ENCODE measurements around the gene GPC6. TPM values are rescaled to one million over a fixed set of nuclear protein-coding genes. Genes with fewer than 3 reads are reported as not detected.

Gene GPC6
- total RNA-seq, 4 donors from 2014 or later: 2.7 to 5.7 (median 4.4) TPM

DNA sequence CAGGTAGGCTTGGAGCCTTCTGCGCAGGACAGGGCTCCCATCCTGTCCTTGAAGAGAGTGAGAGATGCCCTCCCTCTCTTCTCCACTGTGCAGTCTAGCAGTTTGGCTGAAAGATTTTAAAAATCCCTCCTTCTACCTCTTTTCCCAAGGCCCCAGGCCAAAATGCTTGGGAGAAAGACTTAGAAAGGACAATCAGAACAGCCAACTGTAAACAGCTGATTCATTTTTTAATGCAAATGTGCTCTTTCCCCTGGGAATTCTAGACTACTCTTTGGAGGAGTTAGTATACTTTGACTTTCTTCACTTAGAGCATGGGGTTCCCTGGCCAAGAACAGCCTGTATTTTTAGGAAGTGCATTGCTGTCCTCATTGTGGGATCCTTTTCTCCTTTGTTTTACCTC is 398.9 kb downstream of the GPC6 start:
- Histone ChIP-seq H3K4me1 (no peaks in the 10 kb centered on the region), H3K27ac (no peak overlapping the region), H3K36me3 (no peaks in the 10 kb centered on the region), H3K27me3 (no peaks in the 10 kb centered on the region), H3K4me3 (no peak overlapping the region), H3K9me3 (no peaks in the 10 kb centered on the region)
- no peak for DNase-seq (ENCODE audit: low spot score in 2 of 2)
- no peak for TF ChIP-seq POLR2A (IDR thresholded peaks at IDR 0.05)
- no peak for TF ChIP-seq EP300 (IDR thresholded peaks at IDR 0.05)
- WGBS: 94% methylated on average over 1 of the region's 1 CpG

DNA sequence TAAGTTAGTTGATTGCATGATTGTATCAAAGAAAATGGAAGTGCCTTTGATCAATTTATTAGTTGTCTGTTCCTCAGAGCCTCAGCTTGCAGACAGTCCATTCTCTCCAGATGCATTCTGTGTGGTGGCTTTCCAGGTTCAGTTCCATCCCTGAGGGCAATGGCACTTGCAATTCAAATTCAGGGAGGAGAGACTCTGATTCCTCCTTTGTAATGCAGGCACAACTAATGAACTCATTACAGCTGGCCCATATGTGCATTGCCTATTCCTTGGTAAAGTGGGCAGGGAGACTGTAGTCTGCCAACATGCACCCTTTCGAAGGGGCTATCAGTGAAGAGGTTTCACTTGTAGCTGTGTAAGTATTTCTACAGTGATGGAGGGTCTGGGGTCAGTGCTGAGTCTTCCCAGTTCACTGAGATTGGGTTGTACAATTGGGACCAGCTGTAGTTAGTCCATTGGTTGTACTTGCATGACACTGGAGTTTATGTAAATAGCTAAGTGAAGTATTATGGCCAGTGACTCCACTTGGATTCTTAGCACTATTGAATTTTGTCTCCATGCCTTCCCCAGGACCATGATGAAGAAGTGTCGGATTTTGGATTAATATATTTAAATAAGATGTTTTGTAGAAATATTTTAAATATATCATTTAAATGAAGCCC is 401.7 kb downstream of the GPC6 start:
- no peak overlapping the region for H3K4me3 ChIP-seq
- DNase-seq (ENCODE audit: low spot score in 2 of 2): no peak

DNA sequence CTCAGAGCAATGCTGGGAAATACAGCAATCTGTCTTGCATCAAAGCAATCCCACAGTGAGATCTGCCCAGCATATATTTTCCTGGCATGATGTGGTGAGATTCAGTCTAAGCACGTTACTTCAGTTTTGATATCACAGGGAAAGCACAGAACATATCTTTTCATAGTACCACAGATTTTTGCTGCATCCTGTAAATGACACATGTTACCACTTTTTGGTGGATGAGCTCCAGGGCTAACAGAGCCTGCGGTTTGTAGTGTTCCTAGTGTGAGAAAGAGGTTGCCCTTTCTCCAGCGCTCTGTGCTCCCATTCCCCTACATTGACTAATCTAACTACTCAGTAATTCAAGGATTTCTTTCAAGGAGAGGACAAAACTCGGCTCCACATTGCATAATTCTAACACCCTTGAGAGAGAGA is 409.0 kb downstream of the GPC6 start:
- no peaks in the 10 kb centered on the region for H3K4me1 ChIP-seq
- TF ChIP-seq, protein P1, sequence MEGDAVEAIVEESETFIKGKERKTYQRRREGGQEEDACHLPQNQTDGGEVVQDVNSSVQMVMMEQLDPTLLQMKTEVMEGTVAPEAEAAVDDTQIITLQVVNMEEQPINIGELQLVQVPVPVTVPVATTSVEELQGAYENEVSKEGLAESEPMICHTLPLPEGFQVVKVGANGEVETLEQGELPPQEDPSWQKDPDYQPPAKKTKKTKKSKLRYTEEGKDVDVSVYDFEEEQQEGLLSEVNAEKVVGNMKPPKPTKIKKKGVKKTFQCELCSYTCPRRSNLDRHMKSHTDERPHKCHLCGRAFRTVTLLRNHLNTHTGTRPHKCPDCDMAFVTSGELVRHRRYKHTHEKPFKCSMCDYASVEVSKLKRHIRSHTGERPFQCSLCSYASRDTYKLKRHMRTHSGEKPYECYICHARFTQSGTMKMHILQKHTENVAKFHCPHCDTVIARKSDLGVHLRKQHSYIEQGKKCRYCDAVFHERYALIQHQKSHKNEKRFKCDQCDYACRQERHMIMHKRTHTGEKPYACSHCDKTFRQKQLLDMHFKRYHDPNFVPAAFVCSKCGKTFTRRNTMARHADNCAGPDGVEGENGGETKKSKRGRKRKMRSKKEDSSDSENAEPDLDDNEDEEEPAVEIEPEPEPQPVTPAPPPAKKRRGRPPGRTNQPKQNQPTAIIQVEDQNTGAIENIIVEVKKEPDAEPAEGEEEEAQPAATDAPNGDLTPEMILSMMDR (IDR thresholded peaks at IDR 0.05): no peak
- no peak for TF ChIP-seq POLR2AphosphoS5 (IDR thresholded peaks at IDR 0.05)
- no peak for TF ChIP-seq POLR2A (IDR thresholded peaks at IDR 0.05)
- TF ChIP-seq EP300 (IDR thresholded peaks at IDR 0.05): no peak
- WGBS: 49% methylated on average over 4 of the region's 4 CpGs

More for the DNA sequence above, 401.7 kb downstream of the GPC6 start:
- no peaks in the 10 kb centered on the region for H3K27me3 ChIP-seq
- TF ChIP-seq POLR2A (IDR thresholded peaks at IDR 0.05): no peak
- no peak for TF ChIP-seq POLR2AphosphoS5 (IDR thresholded peaks at IDR 0.05)
- TF ChIP-seq EP300 (IDR thresholded peaks at IDR 0.05): no peak
- TF ChIP-seq, protein P1 (IDR thresholded peaks at IDR 0.05): no peak
- H3K27ac ChIP-seq: no peak overlapping the region
- WGBS: 87% methylated on average over 2 of the region's 2 CpGs
- no peaks in the 10 kb centered on the region for H3K9me3 ChIP-seq
- H3K36me3 ChIP-seq: no peaks in the 10 kb centered on the region
- no peaks in the 10 kb centered on the region for H3K4me1 ChIP-seq

DNA sequence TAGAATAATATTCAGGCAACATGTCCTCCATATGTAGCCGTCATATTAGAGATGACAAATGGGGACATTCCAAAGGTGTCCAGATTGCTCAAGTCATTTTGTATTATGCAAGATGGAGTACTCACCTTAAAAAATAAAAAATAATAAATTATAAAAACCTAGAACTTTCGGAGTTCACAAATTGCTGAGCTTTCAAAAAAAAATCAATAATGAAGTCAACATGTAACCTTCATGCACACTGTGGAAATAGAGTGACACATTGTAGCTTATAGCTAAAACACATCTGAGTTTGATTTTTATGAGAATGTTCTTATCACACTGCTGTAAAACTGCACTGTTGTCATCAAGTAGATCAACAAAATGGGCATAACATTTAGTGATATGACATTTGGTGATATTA is 411.2 kb downstream of the GPC6 start:
- Histone ChIP-seq H3K36me3 (no peaks in the 10 kb centered on the region), H3K4me3 (no peak overlapping the region), H3K4me1 (no peaks in the 10 kb centered on the region), H3K27me3 (no peaks in the 10 kb centered on the region), H3K27ac (no peak overlapping the region), H3K9me3 (no peaks in the 10 kb centered on the region)
- TF ChIP-seq POLR2AphosphoS5 (IDR thresholded peaks at IDR 0.05) (no peak), EP300 (IDR thresholded peaks at IDR 0.05) (no peak), POLR2A (IDR thresholded peaks at IDR 0.05) (no peak)
- TF ChIP-seq, protein P1 (IDR thresholded peaks at IDR 0.05): no peak
- 86% methylated on average over 2 of the region's 2 CpGs for WGBS
- DNase-seq (ENCODE audit: low spot score in 2 of 2): no peak

More for the DNA sequence above, 409.0 kb downstream of the GPC6 start:
- Histone ChIP-seq H3K27ac (no peak overlapping the region), H3K9me3 (no peaks in the 10 kb centered on the region), H3K4me3 (no peak overlapping the region), H3K27me3 (no peaks in the 10 kb centered on the region), H3K36me3 (no peaks in the 10 kb centered on the region)
- DNase-seq (ENCODE audit: low spot score in 2 of 2): no peak

DNA sequence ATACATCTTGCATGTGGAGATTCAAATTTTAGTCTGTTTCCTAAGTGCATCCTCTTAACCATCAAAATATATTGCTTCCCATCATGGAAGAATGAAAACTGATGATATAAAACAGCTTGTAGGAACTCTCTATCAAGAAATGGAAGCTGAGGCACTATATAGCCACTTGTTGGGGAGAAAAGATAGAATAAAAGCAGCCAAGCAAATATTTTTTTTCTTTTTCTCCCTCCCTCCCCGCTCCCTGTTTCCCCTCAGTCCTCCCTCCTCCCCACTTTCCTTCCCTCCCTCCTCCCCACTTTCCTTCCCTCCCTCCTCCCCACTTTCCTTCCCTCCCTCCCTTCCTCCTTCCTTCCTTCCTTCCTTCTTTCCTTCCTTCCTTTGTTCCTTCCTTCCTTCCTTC is 413.8 kb downstream of the GPC6 start:
- Histone ChIP-seq H3K9me3 (no peaks in the 10 kb centered on the region), H3K27me3 (no peaks in the 10 kb centered on the region), H3K4me3 (no peak overlapping the region), H3K27ac (no peak overlapping the region), H3K4me1 (no peaks in the 10 kb centered on the region), H3K36me3 (no peaks in the 10 kb centered on the region)
- WGBS: 90% methylated on average over 1 of the region's 1 CpG
- TF ChIP-seq POLR2AphosphoS5 (IDR thresholded peaks at IDR 0.05) (no peak), POLR2A (IDR thresholded peaks at IDR 0.05) (no peak), EP300 (IDR thresholded peaks at IDR 0.05) (no peak)
- TF ChIP-seq, protein P1 (IDR thresholded peaks at IDR 0.05): no peak
- DNase-seq (ENCODE audit: low spot score in 2 of 2): no peak

All from suprapubic skin (tissue), 4 donors.